H9 (cell line): ENCODE data around the gene PTPRN2. TPM values are rescaled to one million over a fixed set of nuclear protein-coding genes. Genes with fewer than 3 reads are reported as not detected.

Experiments used
- DNase-seq: peaks from one replicate; pipeline ENCODE4 v3.0.0-alpha.2; 2017
- H2AFZ ChIP-seq: one replicate; pipeline ENCODE4 v1.6.1; 2013; ENCODE audit warnings: mild to moderate bottlenecking, low read length, control low read depth, moderate library complexity
- H2AK5ac ChIP-seq: 2 replicates; pipeline ENCODE4 v1.6.1; 2013; ENCODE audit warnings: low read length, control low read depth, mixed read lengths; ENCODE audit not compliant: insufficient read length
- H2BK120ac ChIP-seq: one replicate; pipeline ENCODE4 v1.6.1; 2013; ENCODE audit warnings: low read depth, mild to moderate bottlenecking, low read length, control low read depth, inconsistent platforms; ENCODE audit not compliant: poor library complexity, severe bottlenecking
- H2BK12ac ChIP-seq: 2 replicates; pipeline ENCODE4 v1.6.1; 2013; ENCODE audit warnings: low read length, control low read depth, mixed read lengths, low read depth; ENCODE audit not compliant: insufficient read length
- H2BK15ac ChIP-seq: 2 replicates; pipeline ENCODE4 v1.6.1; 2013; ENCODE audit warnings: low read depth, low read length, control low read depth
- H2BK20ac ChIP-seq: one replicate; pipeline ENCODE4 v1.6.1; 2013; ENCODE audit warnings: low read depth, mild to moderate bottlenecking, low read length, control low read depth, inconsistent platforms; ENCODE audit not compliant: poor library complexity, severe bottlenecking
- H2BK5ac ChIP-seq: 2 replicates; pipeline ENCODE4 v1.6.1; 2013; ENCODE audit warnings: low read length, control low read depth, mixed read lengths; ENCODE audit not compliant: insufficient read length
- H3K14ac ChIP-seq: 2 replicates; pipeline ENCODE4 v1.6.1; 2013; ENCODE audit warnings: low read length, control low read depth; ENCODE audit not compliant: insufficient read depth
- H3K18ac ChIP-seq: 2 replicates; pipeline ENCODE4 v1.6.1; 2013; ENCODE audit warnings: low read depth, mild to moderate bottlenecking, mixed read lengths, low read length, control low read depth; ENCODE audit not compliant: insufficient read length
- H3K23ac ChIP-seq: 2 replicates; pipeline ENCODE4 v1.6.1; 2013; ENCODE audit warnings: low read length, control low read depth, mixed read lengths, low read depth; ENCODE audit not compliant: insufficient read length
- H3K23me2 ChIP-seq: 2 replicates; pipeline ENCODE4 v1.6.1; 2013; ENCODE audit warnings: low read depth, mild to moderate bottlenecking, mixed read lengths, low read length, control low read depth; ENCODE audit not compliant: insufficient read length, poor library complexity, severe bottlenecking
- H3K27ac ChIP-seq: 2 replicates; pipeline ENCODE4 v1.5.1; 2013; ENCODE audit warnings: low read length, control low read depth, mixed read lengths, low read depth; ENCODE audit not compliant: insufficient read length
- H3K27me3 ChIP-seq: 2 replicates; pipeline ENCODE4 v1.6.1; 2013; ENCODE audit warnings: low read length, control low read depth, inconsistent platforms; ENCODE audit not compliant: insufficient read depth
- H3K4ac ChIP-seq: 2 replicates; pipeline ENCODE4 v1.6.1; 2013; ENCODE audit warnings: low read depth, mild to moderate bottlenecking, control low read depth, inconsistent platforms, low read length, moderate library complexity
- H3K4me1 ChIP-seq: 2 replicates; pipeline ENCODE4 v1.6.1; 2013; ENCODE audit warnings: low read length, control low read depth, inconsistent platforms; ENCODE audit not compliant: insufficient read depth
- H3K4me2 ChIP-seq: 2 replicates; pipeline ENCODE4 v1.6.1; 2013; ENCODE audit warnings: low read length, control low read depth, mixed read lengths; ENCODE audit not compliant: insufficient read length, insufficient read depth
- H3K56ac ChIP-seq: 2 replicates; pipeline ENCODE4 v1.6.1; 2013; ENCODE audit warnings: low read depth, mild to moderate bottlenecking, mixed read lengths, low read length, control low read depth; ENCODE audit not compliant: insufficient read length
- H3K79me1 ChIP-seq: 2 replicates; pipeline ENCODE4 v1.6.1; 2013; ENCODE audit warnings: low read depth, mild to moderate bottlenecking, moderate library complexity, low read length, control low read depth, inconsistent platforms; ENCODE audit not compliant: insufficient read depth, poor library complexity, severe bottlenecking
- H3K79me2 ChIP-seq: 2 replicates; pipeline ENCODE4 v1.6.1; 2013; ENCODE audit warnings: low read length, control low read depth, inconsistent platforms; ENCODE audit not compliant: insufficient read depth
- H3K9ac ChIP-seq: 2 replicates; pipeline ENCODE4 v1.6.1; 2013; ENCODE audit warnings: low read length, control low read depth, mixed read lengths; ENCODE audit not compliant: insufficient read length; ENCODE audit errors: extremely low read depth
- H3K9me3 ChIP-seq: one replicate; pipeline ENCODE4 v1.6.1; 2013; ENCODE audit warnings: low read depth, low read length, inconsistent platforms; ENCODE audit not compliant: control insufficient read depth
- H3T11ph ChIP-seq: one replicate; pipeline ENCODE4 v1.6.1; 2013; ENCODE audit warnings: mild to moderate bottlenecking, low read length, control low read depth, inconsistent platforms
- H4K20me1 ChIP-seq: one replicate; pipeline ENCODE4 v1.6.1; 2013; ENCODE audit not compliant: control insufficient read depth, insufficient read length, insufficient read depth
- H4K5ac ChIP-seq: 2 replicates; pipeline ENCODE4 v1.6.1; 2013; ENCODE audit warnings: low read depth, mild to moderate bottlenecking, mixed read lengths, low read length, control low read depth; ENCODE audit not compliant: insufficient read length
- H4K8ac ChIP-seq: replicated peaks from 2 replicates; pipeline ENCODE4 v1.6.1; 2013; ENCODE audit warnings: low read length, control low read depth, mixed read lengths, low read depth; ENCODE audit not compliant: insufficient read length
- H4K91ac ChIP-seq: 2 replicates; pipeline ENCODE4 v1.6.1; 2013; ENCODE audit warnings: low read depth, mild to moderate bottlenecking, moderate library complexity, mixed read lengths, low read length, control low read depth; ENCODE audit not compliant: insufficient read length
- H3K27ac Mint-ChIP-seq, 3 experiments: 2 replicates in 2 of 3; 3 replicates in 1 of 3; pipeline ENCODE4 v1.8.0; 2020 to 2021; ENCODE audit warnings: mixed read lengths in 3 of 3, mild to moderate bottlenecking in 1 of 3, moderate library complexity in 1 of 3
- H3K27me3 Mint-ChIP-seq: 2 replicates; pipeline ENCODE4 v1.8.0; 2021; ENCODE audit warnings: low read depth, mild to moderate bottlenecking, moderate library complexity, mixed read lengths
- H3K36me3 Mint-ChIP-seq, 3 experiments: 2 replicates in 2 of 3; 3 replicates in 1 of 3; pipeline ENCODE4 v1.8.0; 2020 to 2021; ENCODE audit warnings: low read depth in 3 of 3, mixed read lengths in 3 of 3; ENCODE audit not compliant: insufficient read depth in 1 of 3
- H3K4me1 Mint-ChIP-seq, 2 experiments: 2 replicates each; pipeline ENCODE4 v1.8.0; 2020; ENCODE audit warnings: mixed read lengths in 2 of 2
- H3K4me3 Mint-ChIP-seq, 2 experiments: 2 replicates in 1 of 2; 3 replicates in 1 of 2; pipeline ENCODE4 v1.8.0; 2020 to 2021; ENCODE audit warnings: mild to moderate bottlenecking in 2 of 2, mixed read lengths in 2 of 2, moderate library complexity in 1 of 2
- H3K9me3 Mint-ChIP-seq, 2 experiments: 2 replicates in 1 of 2; 3 replicates in 1 of 2; pipeline ENCODE4 v1.8.0; 2020; ENCODE audit warnings: mild to moderate bottlenecking in 2 of 2, mixed read lengths in 2 of 2, moderate library complexity in 1 of 2
- CTCF ChIP-seq: fragments of 200-600 bp; sonication (generic); conservative IDR thresholded peaks from 3 replicates; pipeline ENCODE4 v1.8.0; 2021; ENCODE audit warnings: antibody characterized with exemption, mild to moderate bottlenecking
- WGBS: extraction: QIAGEN DNeasy Blood & Tissue Kit; methylation state at CpG from one replicate; pipeline ENCODE4 v1.1.7; 2013; ENCODE audit warnings: missing lambda C conversion rate, low lambda C conversion rate, mixed read lengths; ENCODE audit not compliant: insufficient read length; ENCODE audit errors: extremely low coverage; 5-methylcytosine and 5-hydroxymethylcytosine counted together
- total RNA-seq: library from RNA; stranded (reverse); gene quantifications from 2 replicates; pipeline ENCODE4 v1.2.1, GENCODE V29; 2021

The PTPRN2 gene
- total RNA-seq, 1 experiment from 2014 or later: 5.2 TPM

GRCh38 chr7:158120716-158121115 is 466.9 kb downstream of the PTPRN2 start:
- Mint-ChIP-seq H3K36me3 (peaks cover 6 to 13% (median 6%) of the 10 kb centered on the region in 3 experiments; a peak in 6 of 7 replicates), H3K27me3 (peaks cover 4% of the 10 kb centered on the region), H3K27ac (no peak overlapping the region), H3K4me1 (no peaks in the 10 kb centered on the region; a peak in 1 of 4 replicates), H3K9me3 (peaks cover 38 to 50% of the 10 kb centered on the region in 2 experiments), H3K4me3 (no peak overlapping the region)
- Histone ChIP-seq H2BK20ac (no peak overlapping the region), H3K9me3 (no peaks in the 10 kb centered on the region), H3K27me3 (no peaks in the 10 kb centered on the region), H3K23me2 (peaks cover 3% of the 10 kb centered on the region), H2AK5ac (no peak overlapping the region), H3K4me1 (no peaks in the 10 kb centered on the region), H3T11ph (no peak overlapping the region), H2BK5ac (no peak overlapping the region), H3K9ac (no peak overlapping the region), H4K8ac (no peak overlapping the region), H3K4me2 (no peak overlapping the region), H3K27ac (no peak overlapping the region), H3K4ac (no peak overlapping the region), H4K5ac (no peak overlapping the region), H2BK15ac (no peak overlapping the region), H3K79me2 (no peaks in the 10 kb centered on the region), H3K14ac (no peak overlapping the region), H4K91ac (no peak overlapping the region), H2BK120ac (no peak overlapping the region), H4K20me1 (no peaks in the 10 kb centered on the region), H3K79me1 (no peaks in the 10 kb centered on the region), H2AFZ (no peak overlapping the region), H3K18ac (no peak overlapping the region), H3K56ac (no peak overlapping the region), H3K23ac (no peak overlapping the region), H2BK12ac (no peak overlapping the region)
- WGBS: no CpG with 5 or more reads among the region's 6 CpGs
- DNase-seq: no peak
- no peak for TF ChIP-seq CTCF
